HG03457 (cell line): ENCODE results near the gene CYP1B1.
"Not testable (repeated sequence)": the region's sequence is repeated elsewhere in the genome, so short reads cannot be mapped to it uniquely, and the experiment has no call there.

Experiments
- ATAC-seq: cut with Tn5 transposase; IDR thresholded peaks from one replicate; pipeline ENCODE4 v1.9.1; 2021; ENCODE audit warnings: moderate number of reproducible peaks; ENCODE audit not compliant: unreplicated experiment

Gene CYP1B1

DNA sequence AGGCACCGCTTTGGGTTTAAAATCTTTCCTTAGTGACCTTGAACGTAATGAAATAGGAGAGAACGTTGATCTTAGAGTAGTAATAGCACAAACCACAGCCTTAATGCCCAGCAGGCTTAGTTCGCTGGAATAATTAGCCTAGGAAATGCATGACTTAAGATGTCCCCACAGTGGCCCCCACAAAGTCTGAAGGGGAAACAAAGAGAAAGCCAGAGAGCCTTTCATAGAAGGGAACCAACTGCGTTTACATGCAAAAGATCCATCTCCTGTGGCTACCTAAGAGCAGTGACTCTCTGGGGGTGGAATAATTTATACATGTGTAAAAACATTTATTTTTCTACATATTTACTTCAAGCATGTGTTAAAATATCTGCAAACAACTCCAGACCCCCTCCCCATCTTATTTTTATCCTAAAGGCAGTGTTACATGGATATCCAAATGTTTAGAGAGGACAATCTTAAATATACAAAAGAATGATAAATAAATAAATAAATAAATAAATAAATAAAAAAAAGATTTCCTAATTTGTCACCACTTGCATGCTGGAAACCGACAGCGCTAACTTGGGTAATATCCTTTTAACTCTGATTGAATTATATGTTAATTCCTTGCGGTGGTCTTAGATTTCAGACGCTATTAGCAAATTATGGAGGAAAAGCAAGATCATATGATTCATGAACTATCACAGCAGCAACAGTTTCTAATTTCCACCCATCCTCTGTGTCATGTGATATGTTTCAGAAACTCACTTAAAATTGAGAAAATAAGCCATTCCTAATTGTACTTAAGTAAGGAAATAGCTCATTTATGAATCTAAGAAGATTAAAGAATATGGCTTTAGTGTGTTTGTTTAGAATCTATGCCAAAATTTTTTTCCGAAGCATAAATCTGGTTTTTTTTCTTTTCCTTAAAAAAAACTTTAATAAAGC is 23.4 kb upstream of the CYP1B1 start:
- no peak for ATAC-seq

DNA sequence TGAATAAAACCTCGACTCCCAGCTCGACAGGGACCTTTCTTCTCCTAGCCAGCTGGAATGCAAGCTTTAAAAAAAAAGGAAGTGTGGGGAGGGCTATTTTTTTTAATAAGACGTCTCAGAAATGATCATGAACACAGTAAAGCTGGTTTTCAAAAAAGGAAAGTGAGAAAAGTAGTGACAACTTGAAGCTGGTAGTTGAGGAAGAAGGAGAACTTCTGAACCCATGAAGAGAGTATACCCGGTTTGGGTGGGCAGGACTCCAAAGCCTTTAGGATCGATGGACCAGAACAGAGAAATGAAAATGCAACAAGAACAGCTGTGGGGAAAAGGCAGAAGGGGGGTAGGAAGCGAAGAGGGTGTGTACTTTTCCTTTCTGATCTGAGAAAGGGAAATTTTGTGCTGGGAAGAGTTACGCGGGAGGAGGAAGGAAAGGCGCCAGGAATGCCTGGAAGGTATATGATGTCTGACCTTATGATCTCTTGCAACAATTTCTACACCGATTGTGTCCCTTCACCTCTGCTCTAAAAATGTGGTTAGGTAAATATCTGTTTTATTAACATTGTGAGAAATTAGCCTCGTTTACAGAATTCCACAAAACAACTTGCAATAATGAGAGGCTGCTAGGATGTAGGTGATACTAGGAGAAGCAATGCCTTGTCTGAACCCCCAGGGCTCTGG is 22.6 kb upstream of the CYP1B1 start:
- ATAC-seq: no peak

DNA sequence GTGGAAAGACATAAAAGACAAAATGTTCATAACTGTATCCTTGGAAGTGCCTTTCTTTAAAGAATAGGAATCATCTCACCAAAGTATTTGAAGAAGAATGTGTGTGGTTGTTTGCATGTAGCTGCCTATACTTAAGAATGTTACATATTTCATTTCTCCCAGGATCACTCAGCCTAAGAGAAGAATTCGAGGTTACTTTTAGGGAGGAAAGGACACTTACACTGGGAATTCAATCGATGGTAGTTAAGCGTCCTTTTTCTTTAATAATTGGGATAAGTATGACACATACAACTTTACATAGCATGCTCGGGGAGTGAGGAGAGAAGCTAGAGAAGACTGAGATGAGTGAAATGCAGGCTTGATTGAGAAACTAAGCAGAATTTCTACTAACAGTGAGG is 22.0 kb upstream of the CYP1B1 start:
- no peak for ATAC-seq

DNA sequence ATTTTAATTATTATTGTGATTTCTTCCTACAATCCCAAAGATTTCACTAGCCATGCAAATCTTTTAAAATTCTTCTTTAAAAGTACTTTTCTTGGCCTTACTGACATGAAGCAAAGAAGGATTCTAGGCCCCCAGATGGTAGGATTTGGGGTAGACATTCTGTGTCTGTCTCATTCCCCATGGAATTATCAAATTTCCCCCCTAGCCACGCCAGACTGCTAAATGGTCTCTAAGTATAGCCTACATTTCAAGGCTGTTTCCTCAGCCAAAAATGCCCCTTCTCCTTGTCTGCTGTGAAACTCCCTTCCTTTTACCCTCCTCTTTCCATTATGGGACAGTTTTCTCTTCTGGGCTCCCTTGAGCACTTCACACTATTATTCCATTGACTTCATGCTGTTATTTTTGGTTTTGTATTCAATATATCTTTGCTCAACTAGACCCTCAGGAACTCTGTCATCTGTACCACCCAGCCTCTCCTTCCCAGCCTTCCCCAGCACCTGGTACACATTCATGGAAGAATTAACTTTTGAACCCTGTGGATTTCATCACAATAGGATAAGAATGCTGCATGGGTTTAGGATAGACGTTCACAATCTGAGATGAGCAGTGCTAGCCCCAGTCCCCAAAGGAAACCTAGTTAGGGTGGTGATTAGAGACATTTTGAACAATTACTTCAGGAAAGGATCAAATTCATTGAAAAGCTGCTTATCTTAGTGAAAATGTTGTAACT is 21.5 kb upstream of the CYP1B1 start:
- no peak for ATAC-seq

DNA sequence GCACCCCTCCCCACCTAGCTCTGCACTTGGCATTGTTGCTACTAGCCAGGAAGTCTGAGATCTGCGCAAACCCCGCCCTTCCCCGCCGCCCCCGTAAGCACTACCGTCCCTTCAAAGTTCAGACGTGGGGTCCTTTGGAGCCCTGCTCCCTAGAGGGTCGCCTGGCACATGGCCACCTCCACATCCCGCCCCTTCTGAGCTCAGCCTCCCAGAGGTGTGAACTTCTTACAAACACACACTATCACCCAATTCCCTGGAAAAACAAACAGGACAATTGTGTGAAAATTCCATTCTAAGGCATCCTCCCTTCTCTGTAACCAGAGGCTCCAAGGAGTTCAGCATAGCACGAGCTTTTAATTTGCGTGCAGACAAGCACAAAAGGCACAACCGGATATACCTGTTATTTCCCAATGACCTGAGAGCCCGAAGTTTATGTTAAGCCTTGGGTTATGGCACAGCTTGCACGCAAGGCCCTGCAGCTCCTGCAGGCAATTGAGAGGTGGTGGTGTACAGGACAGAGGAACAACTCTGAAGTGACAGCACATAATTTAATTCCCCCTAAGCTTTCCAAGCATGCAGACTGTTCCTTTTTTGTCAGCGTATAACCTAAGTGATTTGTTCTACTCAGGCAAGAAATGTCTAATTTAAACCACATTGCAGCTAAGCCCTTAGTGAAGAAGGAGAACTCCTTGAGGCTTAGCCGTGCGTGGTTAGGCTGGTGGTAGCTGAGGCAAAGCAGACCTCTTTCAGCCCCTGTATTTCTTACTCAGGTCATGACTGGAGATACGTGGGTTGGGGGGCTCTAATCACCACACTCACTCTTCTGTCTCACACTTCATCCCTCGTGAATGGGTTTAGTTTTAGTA is 20.3 kb upstream of the CYP1B1 start:
- ATAC-seq: no peak

DNA sequence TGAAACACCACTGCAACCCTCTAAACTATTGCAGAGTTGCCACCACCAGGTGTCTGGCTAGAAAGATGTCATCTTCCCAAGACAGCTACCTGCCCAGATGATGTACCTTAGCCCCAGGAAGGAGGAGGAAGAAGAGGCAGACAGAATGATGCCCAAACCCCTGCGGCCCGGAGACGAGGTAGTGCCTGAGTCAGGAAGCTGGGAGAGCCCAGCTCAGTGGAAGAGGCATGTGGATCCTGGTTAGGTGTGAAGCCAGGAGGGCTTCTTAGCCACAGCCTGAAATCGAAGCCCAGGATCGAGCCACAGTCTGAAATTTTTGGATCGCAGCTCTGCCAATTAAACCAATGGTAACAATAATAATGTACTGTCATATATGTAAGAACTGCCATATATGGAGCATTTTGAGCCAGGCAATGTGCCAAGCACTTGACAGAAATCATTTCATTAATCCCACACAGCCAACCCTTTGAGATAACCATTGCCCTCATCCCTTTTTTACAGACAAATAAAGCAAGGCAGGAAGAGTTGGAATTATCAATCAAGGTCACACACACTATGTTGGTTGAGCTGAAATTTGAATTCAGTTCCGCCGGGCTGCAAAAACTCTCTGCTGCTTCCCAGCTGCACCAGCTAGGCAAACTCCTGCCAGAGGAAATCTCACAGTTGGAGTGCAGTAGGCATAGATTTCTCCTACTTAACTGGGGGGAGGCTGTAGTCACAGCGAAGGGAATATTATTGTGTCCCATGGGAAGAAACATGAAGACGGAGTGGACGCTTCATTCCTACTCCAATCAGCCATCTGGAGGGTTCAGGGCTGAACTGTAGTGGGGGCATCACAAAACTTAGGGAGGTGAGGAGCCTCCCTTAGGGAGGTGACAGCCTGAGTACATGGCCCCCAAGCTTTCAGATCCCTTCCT is 19.4 kb upstream of the CYP1B1 start:
- ATAC-seq: no peak

DNA sequence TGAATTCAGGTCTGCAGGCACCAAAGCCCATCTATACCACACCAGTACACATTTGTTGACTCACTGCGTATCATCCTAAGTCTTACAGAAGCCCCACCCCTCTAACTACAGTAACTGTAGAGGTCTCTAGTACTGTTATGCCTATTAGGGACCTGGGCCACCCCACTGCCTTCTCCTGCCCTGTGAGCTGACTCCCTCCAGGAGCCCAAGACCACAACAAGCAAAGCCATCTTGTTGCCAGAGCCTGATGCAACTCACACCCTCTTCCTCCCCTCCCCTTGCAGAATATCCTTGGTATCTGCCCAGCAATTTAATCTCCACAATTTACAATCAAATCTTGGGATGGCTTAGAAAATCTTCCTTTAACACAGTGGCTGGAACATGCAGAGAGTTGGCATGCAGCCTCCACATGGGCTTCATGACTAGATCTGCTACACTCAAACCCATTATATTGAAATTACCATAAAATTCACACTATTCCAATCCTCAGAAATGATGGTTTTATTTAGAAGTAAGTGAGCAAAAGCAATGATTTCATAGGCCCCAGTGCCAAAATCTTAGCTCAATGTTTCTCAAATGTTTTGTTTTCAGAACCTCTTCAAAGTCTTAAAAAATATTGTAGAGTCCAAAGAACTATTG is 17.7 kb upstream of the CYP1B1 start:
- ATAC-seq: no peak

DNA sequence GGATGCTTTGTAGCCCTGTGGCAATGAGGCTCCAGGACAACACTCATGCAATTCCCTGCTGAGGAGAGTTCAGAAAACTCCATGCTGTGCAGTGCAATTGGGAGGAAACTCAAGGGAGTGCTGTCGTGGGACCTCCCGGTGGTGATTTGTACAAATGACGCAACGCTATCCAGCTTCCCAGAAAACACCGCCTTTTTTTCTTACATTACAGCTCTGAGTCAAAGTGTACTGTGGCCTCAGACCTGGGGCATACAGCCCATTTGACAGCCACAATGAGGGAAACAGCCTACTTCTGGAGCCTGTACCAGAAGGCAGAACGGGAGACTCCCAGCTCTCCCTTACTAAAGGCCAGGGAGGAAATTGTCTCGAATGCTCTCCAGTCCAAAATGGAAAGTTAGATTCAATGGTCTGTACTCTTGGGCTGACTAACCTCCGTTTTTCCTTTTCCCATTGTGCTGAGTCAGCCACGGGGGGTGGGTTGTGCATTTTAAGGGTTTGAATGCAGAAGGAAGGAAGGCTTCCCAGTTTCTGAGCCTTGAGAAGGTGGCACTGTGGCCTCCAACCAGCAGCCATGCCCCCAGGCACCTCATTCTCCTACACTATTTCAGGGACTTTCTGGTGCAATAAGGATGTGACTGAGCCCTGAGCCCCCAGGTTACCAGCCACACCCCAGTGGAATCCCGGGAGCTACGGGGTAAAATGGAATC is 16.4 kb upstream of the CYP1B1 start:
- no peak for ATAC-seq

DNA sequence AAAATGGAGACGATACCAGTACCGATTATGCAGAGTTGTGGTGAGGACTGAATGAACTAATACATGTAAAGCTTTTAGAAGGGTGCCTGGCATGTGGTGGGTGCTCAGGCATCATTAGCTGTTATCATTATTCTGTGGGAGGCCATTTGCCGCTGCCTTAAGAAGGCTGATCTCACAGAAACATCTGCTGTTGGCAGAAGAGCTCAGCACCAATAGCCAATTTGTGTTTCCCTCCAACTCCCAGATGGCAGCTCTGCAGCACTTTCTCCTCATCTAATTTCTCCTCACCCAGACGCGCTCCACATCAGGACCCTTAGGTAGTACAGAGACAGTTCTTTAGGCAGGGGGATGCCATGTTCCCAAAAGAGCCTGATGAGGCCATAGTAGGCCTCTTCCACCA is 15.8 kb upstream of the CYP1B1 start:
- ATAC-seq: no peak

DNA sequence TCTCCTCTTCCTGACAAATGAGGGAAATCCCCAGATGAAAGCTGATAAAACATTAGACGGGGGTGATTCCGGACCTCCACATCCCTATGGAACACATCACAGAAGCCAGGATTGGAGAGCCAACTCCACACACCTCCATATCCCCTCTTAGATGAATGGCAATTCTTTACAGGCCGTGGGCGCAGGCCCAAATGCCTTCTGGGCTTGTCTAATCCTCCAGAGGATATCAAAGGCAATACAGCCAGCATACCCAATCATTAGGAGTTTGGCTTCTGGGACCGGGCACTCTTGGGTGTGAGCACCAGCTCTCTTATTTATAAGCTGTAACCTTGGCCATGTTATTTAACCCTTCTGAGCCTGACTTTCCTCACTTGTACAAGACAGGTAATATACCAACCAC is 15.0 kb upstream of the CYP1B1 start:
- ATAC-seq: no peak

DNA sequence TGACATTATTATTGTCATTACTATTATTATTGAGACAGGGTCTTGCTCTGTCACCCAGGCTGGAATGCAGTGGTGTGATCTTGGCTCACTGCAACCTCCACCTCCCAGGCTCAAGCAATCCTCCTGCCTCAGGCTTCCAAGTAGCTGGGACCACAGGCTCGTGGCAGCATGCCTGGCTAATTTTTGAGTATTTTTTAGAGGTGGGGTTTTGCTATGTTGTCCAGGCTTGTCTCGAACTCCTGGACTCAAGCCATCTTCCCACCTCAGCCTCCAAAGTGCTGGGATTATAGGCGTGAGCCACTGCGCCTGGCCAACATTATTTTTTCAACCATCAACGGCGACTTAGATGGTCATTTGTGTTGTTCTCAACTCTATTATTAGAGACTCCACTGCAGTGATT is 14.3 kb upstream of the CYP1B1 start:
- not testable (repeated sequence) for ATAC-seq

DNA sequence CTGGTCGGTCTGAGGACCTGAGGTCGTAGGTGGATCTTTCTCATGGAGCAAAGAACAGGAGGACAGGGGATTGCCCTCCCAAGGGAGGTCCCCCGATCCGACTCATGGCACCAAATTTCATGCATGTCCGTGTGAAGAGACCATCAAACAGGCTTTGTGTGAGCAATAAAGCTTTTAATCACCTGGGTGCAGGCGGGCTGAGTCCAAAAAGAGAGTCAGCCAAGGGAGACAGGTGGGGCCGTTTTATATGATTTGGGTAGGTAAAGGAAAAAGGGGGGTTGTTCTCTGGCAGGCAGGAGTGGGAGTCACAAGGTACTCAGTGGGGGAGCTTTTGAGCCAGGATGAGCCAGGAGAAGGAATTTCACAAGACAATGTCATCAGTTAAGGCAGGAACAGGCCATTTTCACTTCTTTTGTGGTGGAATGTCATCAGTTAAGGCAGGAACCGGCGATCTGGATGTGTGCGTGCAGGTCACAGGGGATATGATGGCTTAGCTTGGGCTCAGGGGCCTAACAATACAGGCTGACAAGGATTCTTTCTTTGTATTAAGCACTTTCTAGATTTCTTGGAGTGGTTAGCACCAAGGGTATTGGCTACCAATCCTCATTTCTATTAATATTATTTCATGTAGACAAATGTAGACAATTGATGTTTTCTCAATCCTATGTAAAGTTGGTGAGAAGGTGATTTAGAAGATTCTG is 10.2 kb upstream of the CYP1B1 start:
- not testable (repeated sequence) for ATAC-seq

DNA sequence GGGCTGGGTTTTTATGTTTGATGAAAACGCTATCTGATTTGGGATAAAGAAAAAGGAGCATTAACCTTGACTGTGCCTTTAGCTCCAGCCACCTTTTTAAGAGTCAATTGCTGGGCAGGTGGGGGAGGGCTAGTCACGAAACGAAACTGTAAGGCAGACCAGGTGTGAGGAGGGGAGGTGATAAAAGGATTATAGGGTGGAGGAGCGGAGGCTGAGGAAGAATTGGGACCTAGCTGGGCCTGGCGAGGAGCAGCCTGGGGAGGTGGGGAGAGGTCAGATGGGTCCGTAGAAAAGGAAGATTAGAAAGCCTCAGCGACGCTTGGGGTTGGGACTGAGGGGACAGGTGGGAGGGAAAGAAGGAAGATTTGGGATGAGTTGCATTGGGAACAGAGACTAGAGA is 8.6 kb upstream of the CYP1B1 start:
- not testable (repeated sequence) for ATAC-seq

DNA sequence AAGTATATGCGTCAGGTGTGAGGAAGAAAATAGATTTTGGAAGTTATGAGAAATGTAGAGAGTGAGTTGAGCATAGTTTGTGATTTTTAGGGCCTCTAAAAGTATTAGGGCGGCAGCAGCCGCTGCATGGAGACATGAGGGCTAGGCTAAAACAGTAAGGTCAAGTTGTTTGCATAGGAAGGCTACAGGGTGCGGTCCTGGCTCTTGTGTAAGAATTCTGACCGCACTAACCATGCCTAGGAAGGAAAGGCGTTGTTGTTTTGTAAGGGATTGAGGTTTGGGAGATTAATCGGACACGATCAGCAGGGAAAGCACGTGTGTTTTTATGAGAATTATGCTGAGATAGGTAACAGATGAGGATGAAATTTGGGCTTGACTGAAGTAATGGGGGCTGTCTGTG is 6.8 kb upstream of the CYP1B1 start:
- ATAC-seq: not testable (repeated sequence)

DNA sequence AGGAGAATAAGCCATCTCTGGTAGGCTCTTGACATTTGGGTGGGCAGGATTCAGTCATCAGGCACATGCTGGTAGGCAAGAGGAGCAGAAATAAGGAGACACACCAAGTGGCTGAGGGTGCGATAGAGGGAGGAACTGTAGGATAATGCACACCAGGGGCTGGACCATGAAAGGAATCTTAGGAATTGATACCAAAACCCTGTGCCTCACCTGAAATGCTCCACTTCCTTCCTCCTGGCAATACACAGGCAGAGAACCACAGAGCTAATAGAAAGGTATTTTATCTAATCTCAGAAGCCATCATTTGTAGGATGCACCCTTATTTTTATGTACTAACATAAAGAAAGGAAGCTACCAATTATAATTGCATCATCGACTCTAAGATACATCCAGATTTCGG is 4.4 kb upstream of the CYP1B1 start:
- no peak for ATAC-seq

DNA sequence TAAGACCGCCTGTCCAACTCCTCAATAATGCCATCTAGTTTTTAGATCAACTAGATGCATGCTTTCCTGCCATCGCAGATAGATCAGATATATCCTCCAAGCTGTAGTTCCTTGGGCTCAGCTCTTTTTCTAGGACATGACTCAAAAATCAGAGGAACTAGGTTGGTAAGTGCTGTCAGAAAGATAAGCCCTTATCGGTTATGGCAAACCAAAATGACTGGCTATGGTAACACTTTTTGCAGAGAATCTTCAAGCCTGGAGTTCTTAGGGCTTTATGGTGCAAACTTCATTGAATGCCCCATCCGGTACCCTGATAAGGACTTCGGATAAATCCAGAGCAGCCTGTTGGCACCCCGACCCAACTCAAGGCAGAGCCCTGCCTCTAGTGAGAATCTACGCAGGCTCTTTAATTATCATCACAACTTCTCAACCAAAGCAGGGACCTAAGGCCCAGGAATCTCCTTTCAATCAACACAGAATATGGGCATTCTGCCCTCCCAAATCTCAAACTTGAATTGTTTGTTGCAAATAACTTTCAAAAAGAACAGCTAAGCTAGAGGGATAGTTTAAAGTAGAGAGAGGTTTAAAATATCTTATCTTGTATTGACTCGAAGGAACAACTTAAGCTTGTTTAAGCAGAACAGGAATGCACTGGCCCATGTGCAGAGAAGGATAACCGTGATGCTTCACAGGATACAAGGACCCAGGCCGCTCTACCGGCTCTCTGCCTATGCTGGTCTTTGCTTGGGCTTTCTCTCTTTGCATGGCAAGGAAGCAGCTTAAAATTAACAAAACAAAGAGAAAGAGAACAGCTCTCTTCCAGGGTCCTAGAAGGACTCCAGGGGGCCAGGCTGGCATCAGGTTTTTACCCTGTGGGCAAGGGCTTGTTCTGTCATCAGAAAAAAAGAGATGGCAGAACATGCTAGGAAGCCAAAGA is 3.4 kb upstream of the CYP1B1 start:
- ATAC-seq: no peak

DNA sequence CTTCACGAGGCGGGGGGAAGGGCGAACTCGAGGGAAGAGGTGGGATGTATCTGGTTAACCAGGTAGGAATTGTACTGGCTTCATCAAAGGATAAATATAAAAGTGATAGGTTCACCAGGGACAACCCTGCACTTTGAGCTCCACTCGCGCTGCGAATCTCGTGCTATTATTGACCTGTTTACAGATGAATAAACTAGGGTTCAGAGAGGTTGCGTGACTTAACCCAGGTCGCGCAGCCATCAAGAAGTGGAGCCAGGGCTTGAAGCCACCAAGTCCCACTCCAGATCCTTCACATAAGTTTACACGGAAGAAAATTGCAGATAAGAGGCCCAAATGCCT is 1.4 kb upstream of the CYP1B1 start:
- no peak for ATAC-seq
